ENCODE results near the gene NFATC2.

The NFATC2 gene

DNA sequence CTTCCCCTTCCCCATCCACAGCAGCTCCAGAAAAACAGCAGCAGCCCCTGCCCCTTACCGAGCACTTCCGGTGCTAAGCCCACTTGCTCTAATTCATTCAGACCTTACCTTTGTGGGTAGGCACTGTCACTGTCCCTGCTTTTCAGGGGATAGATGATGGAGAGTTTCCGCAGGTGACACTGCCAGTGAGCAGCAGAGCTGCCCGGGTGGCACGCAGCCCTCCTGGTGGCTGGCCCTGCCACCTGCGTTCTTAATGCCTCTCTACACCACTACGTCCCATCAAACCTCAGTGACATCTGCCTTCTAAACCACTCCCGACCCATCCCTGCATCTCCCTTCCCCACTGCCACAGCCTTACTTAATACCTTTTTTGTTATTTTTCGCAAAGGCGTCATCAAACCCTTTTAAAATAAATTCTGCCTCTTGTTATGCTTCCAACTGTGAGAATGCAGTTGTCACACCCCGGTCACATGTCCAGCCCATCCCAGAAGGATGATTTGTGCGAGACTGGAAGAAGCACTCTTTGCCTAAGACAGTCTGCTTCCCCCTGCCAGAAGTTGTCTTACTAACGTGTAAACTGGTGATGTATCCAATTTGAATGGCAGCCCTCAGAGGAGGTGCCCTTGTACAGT is 89.7 kb downstream of the NFATC2 start:
- ChIA-PET POLR2A (no interaction called here), CTCF (no interaction called here)
- DNase-seq (ENCODE audit: extremely low spot score) = no peak
- TF ChIP-seq ELF4 (IDR thresholded peaks at IDR 0.05) (no peak), FOXK2 (IDR thresholded peaks at IDR 0.05) (no peak), SP1 (IDR thresholded peaks at IDR 0.05) (no peak), BHLHE40 (IDR thresholded peaks at IDR 0.05; ENCODE audit: borderline replicate concordance) (no peak), LEF1 (IDR thresholded peaks at IDR 0.05; ENCODE audit: borderline replicate concordance) (no peak)
- TF ChIP-seq, protein P1, sequence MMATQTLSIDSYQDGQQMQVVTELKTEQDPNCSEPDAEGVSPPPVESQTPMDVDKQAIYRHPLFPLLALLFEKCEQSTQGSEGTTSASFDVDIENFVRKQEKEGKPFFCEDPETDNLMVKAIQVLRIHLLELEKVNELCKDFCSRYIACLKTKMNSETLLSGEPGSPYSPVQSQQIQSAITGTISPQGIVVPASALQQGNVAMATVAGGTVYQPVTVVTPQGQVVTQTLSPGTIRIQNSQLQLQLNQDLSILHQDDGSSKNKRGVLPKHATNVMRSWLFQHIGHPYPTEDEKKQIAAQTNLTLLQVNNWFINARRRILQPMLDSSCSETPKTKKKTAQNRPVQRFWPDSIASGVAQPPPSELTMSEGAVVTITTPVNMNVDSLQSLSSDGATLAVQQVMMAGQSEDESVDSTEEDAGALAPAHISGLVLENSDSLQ (IDR thresholded peaks at IDR 0.05) = no peak

DNA sequence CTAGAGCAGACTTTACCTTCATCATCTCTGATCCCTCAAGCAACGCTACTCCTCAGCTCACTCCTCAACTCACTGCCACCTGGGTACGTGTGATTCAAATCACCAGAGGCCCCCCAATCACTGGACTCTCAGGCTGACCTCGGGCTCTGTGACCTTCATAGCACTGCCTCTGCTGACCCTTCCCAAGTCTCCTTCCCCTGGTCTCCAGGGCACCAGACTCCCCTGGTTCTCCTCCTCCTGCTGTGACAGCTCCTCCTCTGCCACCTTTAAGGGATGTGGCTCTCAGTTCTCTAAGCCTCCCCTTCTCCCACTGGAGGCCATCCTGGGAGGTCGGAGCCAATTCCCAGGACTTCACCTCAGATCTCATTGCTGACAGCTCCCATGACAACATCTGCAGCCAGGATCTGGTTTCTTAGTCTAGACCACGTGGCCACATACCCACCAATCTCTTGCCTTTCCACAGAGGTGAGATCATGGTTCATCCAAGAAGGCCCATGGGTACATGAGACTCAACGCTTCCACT is 90.4 kb downstream of the NFATC2 start:
- TF ChIP-seq BHLHE40 (IDR thresholded peaks at IDR 0.05; ENCODE audit: borderline replicate concordance) (no peak), FOXM1 (IDR thresholded peaks at IDR 0.05; ENCODE audit: borderline replicate concordance) (no peak), ZNF384 (IDR thresholded peaks at IDR 0.05) (no peak), SUZ12 (IDR thresholded peaks at IDR 0.05) (no peak), L3MBTL2 (conservative IDR thresholded peaks at IDR 0.05) (no peak), CTBP1 (IDR thresholded peaks at IDR 0.05; ENCODE audit: borderline replicate concordance) (no peak), HDGF (IDR thresholded peaks at IDR 0.05; ENCODE audit: borderline replicate concordance) (no peak), SP1 (IDR thresholded peaks at IDR 0.05) (no peak)
- ChIA-PET POLR2A (no interaction called here), CTCF (no interaction called here)
- no peak for DNase-seq (ENCODE audit: extremely low spot score)

DNA sequence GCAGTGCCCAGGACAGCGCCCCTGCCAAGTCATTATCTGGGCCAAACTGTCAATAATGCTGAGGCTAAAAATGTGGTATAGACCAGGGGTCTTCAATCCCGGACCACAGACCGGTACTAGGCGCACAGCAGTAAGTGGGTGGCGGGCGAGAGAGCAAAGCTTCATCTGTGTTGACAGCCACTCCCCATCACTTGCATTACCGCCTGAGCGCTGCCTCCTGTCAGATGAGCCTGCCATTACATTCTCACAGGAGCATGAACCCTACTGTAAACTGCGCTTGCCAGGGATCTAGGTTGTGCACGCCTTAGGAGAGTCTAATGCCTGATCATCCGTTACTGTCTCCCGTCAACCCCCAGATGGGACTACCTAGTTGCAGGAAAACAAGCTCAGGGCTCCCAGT is 91.0 kb downstream of the NFATC2 start:
- POLR2A ChIA-PET = no interaction called here
- DNase-seq (ENCODE audit: extremely low spot score) = no peak
- TF ChIP-seq FOXK2 (IDR thresholded peaks at IDR 0.05) (no peak), FOXM1 (IDR thresholded peaks at IDR 0.05; ENCODE audit: borderline replicate concordance) (no peak), FOXA1 (IDR thresholded peaks at IDR 0.05) (no peak), L3MBTL2 (conservative IDR thresholded peaks at IDR 0.05) (no peak), SP1 (IDR thresholded peaks at IDR 0.05) (no peak), ELF4 (IDR thresholded peaks at IDR 0.05) (no peak), LEF1 (IDR thresholded peaks at IDR 0.05; ENCODE audit: borderline replicate concordance) (no peak), SUZ12 (IDR thresholded peaks at IDR 0.05) (no peak), ZNF384 (IDR thresholded peaks at IDR 0.05) (no peak), TARDBP (IDR thresholded peaks at IDR 0.05) (no peak), HDGF (IDR thresholded peaks at IDR 0.05; ENCODE audit: borderline replicate concordance) (no peak), NFRKB (IDR thresholded peaks at IDR 0.05) (no peak), CTBP1 (IDR thresholded peaks at IDR 0.05; ENCODE audit: borderline replicate concordance) (no peak), BHLHE40 (IDR thresholded peaks at IDR 0.05; ENCODE audit: borderline replicate concordance) (no peak), ARNT (IDR thresholded peaks at IDR 0.05) (no peak)
- TF ChIP-seq, protein P1 (IDR thresholded peaks at IDR 0.05) = no peak
- CTCF ChIA-PET = no interaction called here

GRCh38 chr20:51450984-51451383 is 91.5 kb downstream of the NFATC2 start:
- ChIA-PET POLR2A (no interaction called here), CTCF (no interaction called here)
- no peak for DNase-seq (ENCODE audit: extremely low spot score)
- TF ChIP-seq LEF1 (IDR thresholded peaks at IDR 0.05; ENCODE audit: borderline replicate concordance) (no peak), BHLHE40 (IDR thresholded peaks at IDR 0.05; ENCODE audit: borderline replicate concordance) (no peak), NFRKB (IDR thresholded peaks at IDR 0.05) (no peak), FOXK2 (IDR thresholded peaks at IDR 0.05) (no peak), FOXA1 (IDR thresholded peaks at IDR 0.05) (no peak), L3MBTL2 (conservative IDR thresholded peaks at IDR 0.05) (no peak), HDGF (IDR thresholded peaks at IDR 0.05; ENCODE audit: borderline replicate concordance) (no peak), CTBP1 (IDR thresholded peaks at IDR 0.05; ENCODE audit: borderline replicate concordance) (no peak)
- TF ChIP-seq, protein P1 (IDR thresholded peaks at IDR 0.05) = no peak

DNA sequence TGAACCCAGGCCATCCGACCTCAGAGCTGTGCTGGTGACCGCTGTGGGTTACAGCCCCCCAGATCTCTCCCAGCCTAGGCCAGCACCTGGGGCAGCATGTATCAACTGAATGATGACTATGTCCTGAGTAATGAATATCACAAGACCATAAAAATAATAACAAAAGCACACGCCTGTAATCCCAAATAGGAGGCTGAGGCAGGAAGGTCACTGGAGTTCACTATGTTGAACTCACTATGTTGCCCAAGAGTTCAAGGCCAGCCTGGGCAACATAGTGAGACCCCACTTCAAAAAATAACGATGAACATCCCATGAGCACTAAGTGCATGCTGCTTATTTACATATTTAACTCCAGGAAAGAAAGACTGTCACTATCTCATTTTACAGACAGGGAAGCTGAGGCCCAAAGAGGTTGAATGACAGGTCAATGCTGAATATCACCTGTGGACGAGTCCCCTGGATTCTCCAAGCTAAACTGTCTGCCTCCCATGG is 92.3 kb downstream of the NFATC2 start:
- POLR2A ChIA-PET = no interaction called here
- TF ChIP-seq NFRKB (IDR thresholded peaks at IDR 0.05) (no peak), FOXA1 (IDR thresholded peaks at IDR 0.05) (no peak), ARNT (IDR thresholded peaks at IDR 0.05) (no peak), FOXK2 (IDR thresholded peaks at IDR 0.05) (no peak), SUZ12 (IDR thresholded peaks at IDR 0.05) (no peak), SP1 (IDR thresholded peaks at IDR 0.05) (no peak), CTBP1 (IDR thresholded peaks at IDR 0.05; ENCODE audit: borderline replicate concordance) (no peak), TARDBP (IDR thresholded peaks at IDR 0.05) (no peak), HDGF (IDR thresholded peaks at IDR 0.05; ENCODE audit: borderline replicate concordance) (no peak)
- DNase-seq (ENCODE audit: extremely low spot score) = no peak
- CTCF ChIA-PET = no interaction called here

- CTCF ChIA-PET = no interaction called here
- TF ChIP-seq FOXK2 (IDR thresholded peaks at IDR 0.05) (no peak), TARDBP (IDR thresholded peaks at IDR 0.05) (no peak), LEF1 (IDR thresholded peaks at IDR 0.05; ENCODE audit: borderline replicate concordance) (no peak), ELF4 (IDR thresholded peaks at IDR 0.05) (no peak), FOXM1 (IDR thresholded peaks at IDR 0.05; ENCODE audit: borderline replicate concordance) (no peak), HDGF (IDR thresholded peaks at IDR 0.05; ENCODE audit: borderline replicate concordance) (no peak), BHLHE40 (IDR thresholded peaks at IDR 0.05; ENCODE audit: borderline replicate concordance) (no peak), ARNT (IDR thresholded peaks at IDR 0.05) (no peak), L3MBTL2 (conservative IDR thresholded peaks at IDR 0.05) (no peak), SP1 (IDR thresholded peaks at IDR 0.05) (no peak), CTBP1 (IDR thresholded peaks at IDR 0.05; ENCODE audit: borderline replicate concordance) (no peak), SUZ12 (IDR thresholded peaks at IDR 0.05) (no peak), ZNF384 (IDR thresholded peaks at IDR 0.05) (no peak), NFRKB (IDR thresholded peaks at IDR 0.05) (no peak), FOXA1 (IDR thresholded peaks at IDR 0.05) (no peak)
- TF ChIP-seq, protein P1 (IDR thresholded peaks at IDR 0.05) = no peak
- POLR2A ChIA-PET = no interaction called here
- no peak for DNase-seq (ENCODE audit: extremely low spot score)
Measured at GRCh38 chr20:51449498-51450220, 92.9 kb downstream of the NFATC2 start.
